EL (cell line): ENCODE measurements around the gene BRPF3.

Experiments
- DNase-seq: peaks from one replicate; pipeline ENCODE4 v3.0.0-alpha.2; 2016

BRPF3 gene

GRCh38 chr6:36272234-36272633, 75.7 kb downstream of the BRPF3 start:
- no peak for DNase-seq

DNA sequence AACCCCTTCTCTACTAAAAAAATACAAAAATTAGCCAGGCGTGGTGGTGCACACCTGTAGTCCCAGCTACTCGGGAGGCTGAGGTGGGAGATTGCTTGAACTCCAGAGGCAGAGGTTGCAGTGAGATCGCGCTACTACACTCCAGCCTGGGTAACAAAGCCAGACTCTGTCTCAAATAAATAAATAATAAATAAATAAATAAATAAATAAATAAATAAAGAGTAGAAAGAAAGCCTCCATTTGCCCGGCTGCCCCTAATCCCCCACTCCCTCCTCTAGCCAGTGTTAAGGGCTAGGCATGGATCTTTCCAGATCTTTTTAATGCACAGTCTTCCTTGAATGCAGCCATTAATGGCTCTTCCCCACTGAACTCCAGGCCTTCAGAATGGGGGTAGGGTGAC, 76.5 kb downstream of the BRPF3 start:
- no peak for DNase-seq

DNA sequence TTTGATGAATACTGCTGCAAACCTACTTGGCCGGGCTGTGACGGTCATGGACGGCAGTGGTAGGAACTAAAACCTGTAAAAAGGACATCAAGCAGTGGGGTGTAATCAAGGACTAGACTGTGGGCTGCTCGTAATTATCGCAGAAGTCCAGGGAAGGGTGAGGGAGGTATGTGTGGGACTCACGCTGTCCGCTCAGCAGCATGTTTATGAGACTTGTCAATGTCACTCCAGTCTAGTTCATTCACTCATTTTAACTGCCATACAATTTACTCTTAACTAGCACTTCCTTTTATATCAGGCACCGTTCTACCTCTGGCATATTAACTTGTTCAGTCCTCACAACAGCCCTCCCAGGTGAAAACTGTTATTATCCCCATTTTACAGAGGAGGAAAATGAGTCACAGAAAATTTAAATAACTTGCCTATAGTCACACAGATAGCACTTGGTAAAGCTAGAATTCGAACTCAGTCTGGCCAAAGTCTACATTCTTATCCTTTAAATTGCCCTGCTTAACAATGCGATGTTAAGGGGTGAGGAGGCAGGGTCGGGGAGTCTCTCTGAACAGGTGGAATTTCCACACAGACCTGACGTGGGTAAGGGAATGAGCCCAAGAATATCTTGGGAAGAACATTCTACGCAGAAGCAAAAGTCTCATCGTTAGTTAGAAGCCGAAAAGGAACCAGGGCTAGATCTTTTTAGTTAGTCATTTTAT, 77.4 kb downstream of the BRPF3 start:
- no peak for DNase-seq

GRCh38 chr6:36276581-36277536, 80.3 kb downstream of the BRPF3 start:
- no peak for DNase-seq

GRCh38 chr6:36277946-36278470, 81.5 kb downstream of the BRPF3 start:
- DNase-seq: no peak

GRCh38 chr6:36280467-36280866, 83.9 kb downstream of the BRPF3 start:
- no peak for DNase-seq

DNA sequence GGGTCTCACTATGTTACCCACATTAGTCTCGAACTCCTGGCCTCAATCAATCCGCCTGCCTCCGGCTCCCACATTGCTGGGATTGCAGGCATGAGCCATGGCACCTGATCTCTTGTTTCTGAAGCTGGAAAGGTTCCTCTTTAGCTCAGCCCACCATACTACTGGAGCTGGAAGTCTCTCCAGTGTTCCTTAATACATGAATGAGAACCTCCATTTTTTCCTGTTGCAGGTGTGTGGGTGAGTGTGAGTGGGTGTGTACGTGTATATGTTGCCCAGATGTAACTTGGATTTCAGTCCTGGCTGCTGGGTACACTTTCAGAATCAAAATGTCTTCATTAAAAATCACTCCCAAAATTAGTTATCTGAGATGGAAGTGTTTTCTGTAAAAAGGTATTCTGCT, 84.4 kb downstream of the BRPF3 start:
- no peak for DNase-seq
